NT2/D1 (cell line): ENCODE data around the gene RUNX1.

Experiments used
- DNase-seq: peaks from one replicate; pipeline ENCODE4 v3.0.0-alpha.2; 2011; ENCODE audit warnings: low read depth, low spot score
- H3K27me3 ChIP-seq: 2 replicates; pipeline ENCODE4 v1.6.0; 2011; ENCODE audit warnings: mild to moderate bottlenecking; ENCODE audit not compliant: insufficient read length, insufficient read depth
- H3K36me3 ChIP-seq: 2 replicates; pipeline ENCODE4 v1.6.1; 2011; ENCODE audit warnings: mild to moderate bottlenecking, low read length, mixed read lengths; ENCODE audit not compliant: insufficient read depth, insufficient read length
- H3K4me1 ChIP-seq: 2 replicates; pipeline ENCODE4 v1.5.1; 2011; ENCODE audit not compliant: insufficient read depth, insufficient read length
- H3K4me3 ChIP-seq: 2 replicates; pipeline ENCODE4 v1.5.1; 2011; ENCODE audit warnings: low read depth; ENCODE audit not compliant: insufficient read length
- H3K9ac ChIP-seq: 2 replicates; pipeline ENCODE4 v1.6.0; 2011; ENCODE audit warnings: low read depth; ENCODE audit not compliant: insufficient read length
- H3K9me3 ChIP-seq: 2 replicates; pipeline ENCODE4 v1.5.1; 2011; ENCODE audit warnings: mild to moderate bottlenecking, low read length; ENCODE audit not compliant: insufficient read depth
- SUZ12 ChIP-seq: IDR thresholded peaks from 2 replicates; pipeline ENCODE4 v1.6.1; 2011; ENCODE audit not compliant: insufficient read length, insufficient read depth; ENCODE audit errors: extremely low read depth
- YY1 ChIP-seq: IDR thresholded peaks from 2 replicates; pipeline ENCODE4 v1.6.1; 2011; ENCODE audit not compliant: insufficient read length, insufficient read depth
- ZNF274 ChIP-seq: IDR thresholded peaks from 2 replicates; pipeline ENCODE4 v1.6.1; 2011; ENCODE audit warnings: mild to moderate bottlenecking, low read depth, low read length

RUNX1 gene

GRCh38 chr21:34864370-34865149 lies 184.5 kb downstream of the RUNX1 start:
- H3K4me3 ChIP-seq = no peak overlapping the region
- peaks cover 30% of the 10 kb centered on the region for H3K4me1 ChIP-seq
- no peak overlapping the region for H3K9ac ChIP-seq

GRCh38 chr21:34862951-34863350 lies 186.2 kb downstream of the RUNX1 start:
- TF ChIP-seq YY1 (no peak), ZNF274 (no peak), SUZ12 (no peak)
- no peak overlapping the region for H3K9ac ChIP-seq
- H3K4me3 ChIP-seq = no peak overlapping the region
- H3K4me1 ChIP-seq = peaks cover 24% of the 10 kb centered on the region
- peaks cover 32% of the 10 kb centered on the region for H3K27me3 ChIP-seq
- no peaks in the 10 kb centered on the region for H3K9me3 ChIP-seq
- H3K36me3 ChIP-seq = peaks cover 58% of the 10 kb centered on the region
- DNase-seq = no peak

More at GRCh38 chr21:34864370-34865149, 184.5 kb downstream of the RUNX1 start:
- no peak for TF ChIP-seq YY1
- no peak for TF ChIP-seq SUZ12
- no peak for TF ChIP-seq ZNF274
- no peak for DNase-seq
- Histone ChIP-seq H3K27me3 (peaks cover 46% of the 10 kb centered on the region), H3K9me3 (no peaks in the 10 kb centered on the region), H3K36me3 (peaks cover 59% of the 10 kb centered on the region)

- Histone ChIP-seq H3K36me3 (peaks cover 71% of the 10 kb centered on the region), H3K27me3 (peaks cover 23% of the 10 kb centered on the region), H3K4me1 (peaks cover 11% of the 10 kb centered on the region), H3K9ac (no peak overlapping the region), H3K9me3 (no peaks in the 10 kb centered on the region), H3K4me3 (no peak overlapping the region)
- DNase-seq = no peak
- TF ChIP-seq YY1 (no peak), ZNF274 (no peak), SUZ12 (no peak)
These were observed 187.8 kb downstream of the RUNX1 start for GRCh38 chr21:34861258-34861657.

- TF ChIP-seq ZNF274 (no peak), YY1 (no peak), SUZ12 (no peak)
- peaks cover 23% of the 10 kb centered on the region for H3K27me3 ChIP-seq
- no peak for DNase-seq
- no peak overlapping the region for H3K9ac ChIP-seq
- H3K9me3 ChIP-seq = no peaks in the 10 kb centered on the region
- peaks cover 81% of the 10 kb centered on the region for H3K36me3 ChIP-seq
- H3K4me1 ChIP-seq = peaks cover 7% of the 10 kb centered on the region
- H3K4me3 ChIP-seq = no peak overlapping the region
These were observed 189.0 kb downstream of the RUNX1 start for GRCh38 chr21:34859976-34860653.

GRCh38 chr21:34858559-34858958 lies 190.5 kb downstream of the RUNX1 start:
- no peak overlapping the region for H3K4me3 ChIP-seq
- H3K27me3 ChIP-seq = peaks cover 10% of the 10 kb centered on the region
- H3K4me1 ChIP-seq = no peaks in the 10 kb centered on the region
- TF ChIP-seq YY1 = no peak
- TF ChIP-seq ZNF274 = no peak
- no peak for TF ChIP-seq SUZ12
- no peak for DNase-seq
- no peak overlapping the region for H3K9ac ChIP-seq
- no peaks in the 10 kb centered on the region for H3K9me3 ChIP-seq
- peaks cover 78% of the 10 kb centered on the region for H3K36me3 ChIP-seq

GRCh38 chr21:34857874-34858273 lies 191.2 kb downstream of the RUNX1 start:
- Histone ChIP-seq H3K9ac (no peak overlapping the region), H3K4me1 (no peaks in the 10 kb centered on the region), H3K9me3 (no peaks in the 10 kb centered on the region), H3K4me3 (no peak overlapping the region), H3K36me3 (peaks cover 85% of the 10 kb centered on the region), H3K27me3 (peaks cover 10% of the 10 kb centered on the region)
- TF ChIP-seq YY1 = no peak
- TF ChIP-seq ZNF274 = no peak
- no peak for TF ChIP-seq SUZ12
- no peak for DNase-seq

GRCh38 chr21:34857122-34857713 lies 191.9 kb downstream of the RUNX1 start:
- H3K9me3 ChIP-seq = no peaks in the 10 kb centered on the region
- no peak for TF ChIP-seq ZNF274
- no peak for TF ChIP-seq SUZ12
- TF ChIP-seq YY1 = no peak
- H3K4me3 ChIP-seq = no peak overlapping the region
- peaks cover 3% of the 10 kb centered on the region for H3K27me3 ChIP-seq
- H3K4me1 ChIP-seq = no peaks in the 10 kb centered on the region
- no peak overlapping the region for H3K9ac ChIP-seq
- DNase-seq = no peak
- H3K36me3 ChIP-seq = peaks cover 80% of the 10 kb centered on the region
